T-cell (primary cell): ENCODE measurements around the gene NEK3. TPM values are rescaled to one million over a fixed set of nuclear protein-coding genes. Genes with fewer than 3 reads are reported as not detected.
"Not testable (repeated sequence)": the region's sequence is repeated elsewhere in the genome, so short reads cannot be mapped to it uniquely, and the experiment has no call there.

Source experiments
- ATAC-seq, 4 experiments: fragments of 200-7000 bp in 3 of 4; fragments of 150-1000 bp in 1 of 4; cut with Tn5 transposase; replicated peaks in 1 of 4; 1 replicate in 3 of 4; 2 replicates in 1 of 4; pipeline ENCODE4 v1.10.0; 2021; ENCODE audit warnings: moderate library complexity in 3 of 4, mild to moderate bottlenecking in 2 of 4, moderate number of reproducible peaks in 1 of 4
- CTCF ChIA-PET, 2 donors: fragments of 300-600 bp; sonication (Branson Sonifier 250); formaldehyde crosslinking; loops; one replicate each; lab custom pipeline; 2022; ENCODE audit warnings: antibody characterized with exemption in 2 of 2; lab: Charles Lee
- POLR2A ChIA-PET, 2 donors: fragments of 300-600 bp; sonication (Branson Sonifier 250); formaldehyde crosslinking; loops; one replicate each; lab custom pipeline; 2022; ENCODE audit warnings: antibody characterized with exemption in 2 of 2; lab: Charles Lee
- DNase-seq, 35 experiments: peaks; one replicate each; pipeline versions ENCODE4 v3.0.0 to v3.0.0-alpha.2; 2013 to 2023
- H3K27ac ChIP-seq: one replicate; pipeline ENCODE4 v1.5.1; 2013; ENCODE audit warnings: low read length
- H3K27me3 ChIP-seq, 2 experiments: replicated peaks in 1 of 2; 1 replicate in 1 of 2; 2 replicates in 1 of 2; pipeline versions ENCODE4 v1.6.1 to v1.7.0; 2013; ENCODE audit warnings: low read length in 1 of 2, mixed read lengths in 1 of 2; ENCODE audit not compliant: control insufficient read depth in 2 of 2, insufficient read depth in 2 of 2; ENCODE audit errors: extremely low read depth in 1 of 2
- H3K36me3 ChIP-seq, 2 donors: 1 replicate in 1 of 2; 2 replicates in 1 of 2; pipeline versions ENCODE4 v1.6.1 to v1.7.0; 2013; ENCODE audit warnings: low read length in 1 of 2; ENCODE audit not compliant: control insufficient read depth in 2 of 2, insufficient read depth in 1 of 2; ENCODE audit errors: extremely low read depth in 1 of 2
- H3K4me1 ChIP-seq, 2 experiments: 1 replicate in 1 of 2; 2 replicates in 1 of 2; pipeline versions ENCODE4 v1.6.1 to v1.7.0; 2013; ENCODE audit warnings: low read length in 2 of 2, mixed read lengths in 1 of 2; ENCODE audit not compliant: insufficient read depth in 2 of 2, control insufficient read depth in 1 of 2; ENCODE audit errors: extremely low read depth in 1 of 2
- H3K4me3 ChIP-seq, 2 donors: 1 replicate in 1 of 2; 2 replicates in 1 of 2; pipeline versions ENCODE4 v1.5.1 to v1.7.0; 2013; ENCODE audit warnings: mild to moderate bottlenecking in 2 of 2, low read length in 1 of 2, moderate library complexity in 1 of 2; ENCODE audit not compliant: control insufficient read depth in 1 of 2; ENCODE audit errors: extremely low read depth in 1 of 2
- H3K9me3 ChIP-seq: 2 replicates; pipeline ENCODE4 v1.7.0; 2013
- H3K27ac Mint-ChIP-seq, 2 donors: one replicate each; pipeline ENCODE4 v1.8.0; 2020 to 2021; ENCODE audit warnings: mild to moderate bottlenecking in 2 of 2, mixed read lengths in 2 of 2
- H3K27me3 Mint-ChIP-seq, 2 donors: one replicate each; pipeline ENCODE4 v1.8.0; 2021 to 2022; ENCODE audit warnings: mixed read lengths in 2 of 2
- H3K36me3 Mint-ChIP-seq: one replicate; pipeline ENCODE4 v1.8.0; 2021; ENCODE audit warnings: mixed read lengths
- H3K4me1 Mint-ChIP-seq, 3 donors: one replicate each; pipeline ENCODE4 v1.8.0; 2020 to 2022; ENCODE audit warnings: mixed read lengths in 3 of 3, mild to moderate bottlenecking in 1 of 3
- H3K4me3 Mint-ChIP-seq, 3 donors: one replicate each; pipeline ENCODE4 v1.8.0; 2020 to 2022; ENCODE audit warnings: mild to moderate bottlenecking in 3 of 3, mixed read lengths in 3 of 3, moderate library complexity in 3 of 3
- H3K9me3 Mint-ChIP-seq, 3 donors: one replicate each; pipeline ENCODE4 v1.8.0; 2020 to 2022; ENCODE audit warnings: mixed read lengths in 3 of 3
- WGBS: methylation state at CpG from one replicate; pipeline ENCODE4 v1.1.5; 2013; ENCODE audit warnings: missing lambda C conversion rate; ENCODE audit not compliant: insufficient coverage; 5-methylcytosine and 5-hydroxymethylcytosine counted together
- total RNA-seq, 35 experiments: library from RNA in 6 of 35; stranded (reverse) in 6 of 35; fragments of 120-200 nt in 1 of 35; gene quantifications; one replicate each; pipeline versions ENCODE4 v1.2.1 to v1.2.4 and lab custom pipeline; 2013 to 2026

Gene NEK3
- total RNA-seq, 5 donors from 2014 or later (not counting 1 experiment from before 2014, with no cell fraction given), result 2.8 to 7.9 (median 4.3) TPM

GRCh38 chr13:52102423-52102822, 57.0 kb downstream of the NEK3 start:
- H3K27ac ChIP-seq, H3K27me3 ChIP-seq, H3K36me3 Mint-ChIP-seq, H3K9me3 Mint-ChIP-seq, H3K27me3 Mint-ChIP-seq, H3K4me3 Mint-ChIP-seq, H3K4me3 ChIP-seq, H3K27ac Mint-ChIP-seq, H3K9me3 ChIP-seq, ATAC-seq, H3K4me1 ChIP-seq, H3K36me3 ChIP-seq, H3K4me1 Mint-ChIP-seq, DNase-seq: not testable (repeated sequence)
- POLR2A ChIA-PET, result interaction anchor here in 1 of 2 donors (0.6 kb wide), 1 partner anchor 242 kb away, joined by 3 read pairs; no protein-coding TSS in a partner anchor
- CTCF ChIA-PET, result interaction anchor here (0.6 to 1.0 kb wide), 2 partner anchors 36 to 231 kb away, joined by 3 to 4 read pairs; no protein-coding TSS in a partner anchor
- 93% methylated on average over 3 of the region's 3 CpGs for WGBS

GRCh38 chr13:52097197-52097596, 62.2 kb downstream of the NEK3 start:
- Mint-ChIP-seq H3K4me3 (no peak overlapping the region), H3K27me3 (peaks cover 0 to 2% of the 10 kb centered on the region in 2 donors), H3K27ac (no peak overlapping the region), H3K9me3 (no peaks in the 10 kb centered on the region), H3K4me1 (no peaks in the 10 kb centered on the region), H3K36me3 (no peaks in the 10 kb centered on the region)
- Histone ChIP-seq H3K9me3 (no peaks in the 10 kb centered on the region), H3K4me3 (no peak overlapping the region), H3K27me3 (peaks cover 0 to 7% of the 10 kb centered on the region in 2 experiments), H3K27ac (no peak overlapping the region), H3K4me1 (no peaks in the 10 kb centered on the region), H3K36me3 (no peaks in the 10 kb centered on the region)
- WGBS, result 88% methylated on average over 5 of the region's 5 CpGs
- DNase-seq (no peak), ATAC-seq (no peak)
- POLR2A ChIA-PET, result no interaction called here
- CTCF ChIA-PET, result no interaction called here

- Mint-ChIP-seq H3K36me3 (no peaks in the 10 kb centered on the region), H3K27ac (no peak overlapping the region), H3K4me3 (no peak overlapping the region), H3K4me1 (no peaks in the 10 kb centered on the region), H3K27me3 (peaks cover 0 to 2% of the 10 kb centered on the region in 2 donors), H3K9me3 (no peaks in the 10 kb centered on the region)
- H3K9me3 ChIP-seq, result no peaks in the 10 kb centered on the region
- 60% methylated on average over 3 of the region's 3 CpGs for WGBS
- no peak overlapping the region for H3K4me3 ChIP-seq
- POLR2A ChIA-PET, result no interaction called here
- DNase-seq (no peak), ATAC-seq (no peak)
- peaks cover 0 to 7% of the 10 kb centered on the region in 2 experiments for H3K27me3 ChIP-seq
- H3K27ac ChIP-seq, result no peak overlapping the region
- CTCF ChIA-PET, result no interaction called here
- no peaks in the 10 kb centered on the region for H3K4me1 ChIP-seq
- no peaks in the 10 kb centered on the region for H3K36me3 ChIP-seq
Observed at GRCh38 chr13:52096748-52097147, 62.6 kb downstream of the NEK3 start.

GRCh38 chr13:52096062-52096461, 63.3 kb downstream of the NEK3 start:
- WGBS, result 92% methylated on average over 2 of the region's 2 CpGs
- H3K27me3 Mint-ChIP-seq, result peaks cover 0 to 3% of the 10 kb centered on the region in 2 donors
- H3K4me1 Mint-ChIP-seq, result no peaks in the 10 kb centered on the region
- H3K27ac Mint-ChIP-seq, result no peak overlapping the region
- CTCF ChIA-PET, result no interaction called here
- no peak overlapping the region for H3K4me3 Mint-ChIP-seq
- DNase-seq, result no peak
- no peak overlapping the region for H3K4me3 ChIP-seq
- ATAC-seq, result no peak
- H3K27me3 ChIP-seq, result peaks cover 0 to 7% of the 10 kb centered on the region in 2 experiments
- H3K9me3 Mint-ChIP-seq, result no peaks in the 10 kb centered on the region
- no peaks in the 10 kb centered on the region for H3K36me3 ChIP-seq
- H3K36me3 Mint-ChIP-seq, result no peaks in the 10 kb centered on the region
- H3K4me1 ChIP-seq, result no peaks in the 10 kb centered on the region
- POLR2A ChIA-PET, result no interaction called here
- H3K27ac ChIP-seq, result no peak overlapping the region
- H3K9me3 ChIP-seq, result no peaks in the 10 kb centered on the region

GRCh38 chr13:52092087-52092486, 67.3 kb downstream of the NEK3 start:
- Histone ChIP-seq H3K36me3 (no peaks in the 10 kb centered on the region), H3K4me3 (no peak overlapping the region), H3K27ac (no peak overlapping the region), H3K9me3 (no peaks in the 10 kb centered on the region), H3K4me1 (no peaks in the 10 kb centered on the region), H3K27me3 (peaks cover 0 to 8% of the 10 kb centered on the region in 2 experiments)
- no peak for ATAC-seq
- POLR2A ChIA-PET, result no interaction called here
- DNase-seq, result no peak
- CTCF ChIA-PET, result no interaction called here
- Mint-ChIP-seq H3K36me3 (no peaks in the 10 kb centered on the region), H3K4me3 (no peak overlapping the region), H3K9me3 (no peaks in the 10 kb centered on the region), H3K4me1 (no peaks in the 10 kb centered on the region), H3K27me3 (peaks cover 0 to 9% of the 10 kb centered on the region in 2 donors), H3K27ac (no peak overlapping the region)
- no CpG with 5 or more reads among the region's 2 CpGs for WGBS

- ChIA-PET POLR2A (no interaction called here), CTCF (no interaction called here)
- Histone ChIP-seq H3K4me1 (no peaks in the 10 kb centered on the region), H3K27ac (no peak overlapping the region), H3K4me3 (no peak overlapping the region), H3K9me3 (no peaks in the 10 kb centered on the region), H3K27me3 (peaks cover 0 to 7% of the 10 kb centered on the region in 2 experiments), H3K36me3 (no peaks in the 10 kb centered on the region)
- peaks cover 0 to 9% of the 10 kb centered on the region in 2 donors for H3K27me3 Mint-ChIP-seq
- ATAC-seq (no peak), DNase-seq (no peak)
- WGBS, result no CpG with 5 or more reads among the region's 2 CpGs
- H3K27ac Mint-ChIP-seq, result no peak overlapping the region
- H3K4me3 Mint-ChIP-seq, result no peak overlapping the region
- H3K4me1 Mint-ChIP-seq, result no peaks in the 10 kb centered on the region
- H3K36me3 Mint-ChIP-seq, result no peaks in the 10 kb centered on the region
- no peaks in the 10 kb centered on the region for H3K9me3 Mint-ChIP-seq
Observed at GRCh38 chr13:52091473-52091872, 67.9 kb downstream of the NEK3 start.

GRCh38 chr13:52085421-52085820, 74.0 kb downstream of the NEK3 start:
- no peak overlapping the region for H3K4me3 Mint-ChIP-seq
- Histone ChIP-seq H3K27me3 (peaks cover 0 to 3% of the 10 kb centered on the region in 2 experiments), H3K27ac (no peak overlapping the region), H3K4me1 (no peaks in the 10 kb centered on the region), H3K9me3 (no peaks in the 10 kb centered on the region), H3K36me3 (no peaks in the 10 kb centered on the region), H3K4me3 (no peak overlapping the region)
- CTCF ChIA-PET, result no interaction called here
- 100% methylated on average over 1 of the region's 2 CpGs for WGBS
- DNase-seq (no peak), ATAC-seq (no peak)
- H3K36me3 Mint-ChIP-seq, result no peaks in the 10 kb centered on the region
- no peaks in the 10 kb centered on the region for H3K9me3 Mint-ChIP-seq
- H3K4me1 Mint-ChIP-seq, result no peaks in the 10 kb centered on the region
- no peak overlapping the region for H3K27ac Mint-ChIP-seq
- POLR2A ChIA-PET, result no interaction called here
- H3K27me3 Mint-ChIP-seq, result peaks cover 3 to 4% of the 10 kb centered on the region in 2 donors
